Measurements from ENCODE around the gene PSMC1.

DNA sequence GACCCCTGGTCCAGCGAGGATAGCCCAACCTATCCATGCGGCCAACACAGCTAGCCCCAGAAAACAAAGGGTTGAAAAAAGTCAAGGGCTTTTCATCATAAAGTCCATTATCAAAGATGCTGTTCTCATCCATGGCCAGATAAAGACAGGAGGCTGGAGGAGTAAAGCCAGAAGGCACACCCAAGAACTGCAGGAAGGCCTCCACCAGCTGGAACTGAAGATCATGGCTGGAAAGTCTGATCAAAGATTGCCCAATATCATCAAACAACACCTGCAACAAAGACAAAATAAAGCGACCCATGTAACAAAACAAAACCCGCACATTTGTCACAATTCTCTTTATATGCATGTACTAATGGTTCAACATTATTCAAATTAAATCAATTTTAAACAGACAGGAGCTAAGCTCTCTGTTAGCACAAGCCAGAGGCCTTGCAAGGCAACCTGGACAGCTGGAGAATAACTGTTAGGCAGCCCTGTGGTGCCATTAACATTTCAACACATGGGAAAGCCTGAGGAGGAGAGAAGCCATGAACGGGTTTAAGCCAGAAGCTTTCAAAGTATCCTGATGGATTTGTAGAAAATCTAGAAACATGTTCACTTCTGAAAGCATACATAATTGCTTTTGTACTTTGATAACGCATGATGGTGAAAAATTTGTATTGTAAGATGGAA lies 34.1 kb downstream of the PSMC1 start:
- TF ChIP-seq, protein P1, sequence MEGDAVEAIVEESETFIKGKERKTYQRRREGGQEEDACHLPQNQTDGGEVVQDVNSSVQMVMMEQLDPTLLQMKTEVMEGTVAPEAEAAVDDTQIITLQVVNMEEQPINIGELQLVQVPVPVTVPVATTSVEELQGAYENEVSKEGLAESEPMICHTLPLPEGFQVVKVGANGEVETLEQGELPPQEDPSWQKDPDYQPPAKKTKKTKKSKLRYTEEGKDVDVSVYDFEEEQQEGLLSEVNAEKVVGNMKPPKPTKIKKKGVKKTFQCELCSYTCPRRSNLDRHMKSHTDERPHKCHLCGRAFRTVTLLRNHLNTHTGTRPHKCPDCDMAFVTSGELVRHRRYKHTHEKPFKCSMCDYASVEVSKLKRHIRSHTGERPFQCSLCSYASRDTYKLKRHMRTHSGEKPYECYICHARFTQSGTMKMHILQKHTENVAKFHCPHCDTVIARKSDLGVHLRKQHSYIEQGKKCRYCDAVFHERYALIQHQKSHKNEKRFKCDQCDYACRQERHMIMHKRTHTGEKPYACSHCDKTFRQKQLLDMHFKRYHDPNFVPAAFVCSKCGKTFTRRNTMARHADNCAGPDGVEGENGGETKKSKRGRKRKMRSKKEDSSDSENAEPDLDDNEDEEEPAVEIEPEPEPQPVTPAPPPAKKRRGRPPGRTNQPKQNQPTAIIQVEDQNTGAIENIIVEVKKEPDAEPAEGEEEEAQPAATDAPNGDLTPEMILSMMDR (IDR thresholded peaks at IDR 0.05; ENCODE audit: insufficient read depth, low read depth, low read length) = no peak
- no peak for TF ChIP-seq EZH2 (IDR thresholded peaks at IDR 0.05; ENCODE audit: insufficient read depth, low read length)
